Posterior vena cava (tissue), 2 donors: ENCODE results near the gene CBARP. TPM values are rescaled to one million over a fixed set of nuclear protein-coding genes. Genes with fewer than 3 reads are reported as not detected.

Experiments used
- DNase-seq: peaks from one replicate; pipeline ENCODE4 v3.0.0-alpha.2; 2020; ENCODE audit warnings: low spot score
- intact Hi-C, 2 donors: fragments of 100-400 bp; cut with DNase I; formaldehyde crosslinking; loops; one replicate each; pipeline versions ENCODE4 v1.14.1 to v1.14.2; 2022 to 2023
- long read RNA-seq, 2 donors: library from polyadenylated mRNA; unstranded; transcript quantifications; one replicate each; pipeline ENCODE4 v2.0.0, GENCODE V29; 2020 to 2021
- total RNA-seq, 2 donors: library from RNA; stranded (reverse); fragmentation: NEBNext Ultra II Directional; extraction: Animal tissue kit (Norgen Biotek cat#: 25700); gene quantifications; one replicate each; pipeline ENCODE4 v1.2.1, GENCODE V29; 2021
- donor health status: DM: yes; HTN: yes; CAD: no.
- donor health status: DM: yes; HTN: yes; CAD: no.

CBARP gene, protein sequence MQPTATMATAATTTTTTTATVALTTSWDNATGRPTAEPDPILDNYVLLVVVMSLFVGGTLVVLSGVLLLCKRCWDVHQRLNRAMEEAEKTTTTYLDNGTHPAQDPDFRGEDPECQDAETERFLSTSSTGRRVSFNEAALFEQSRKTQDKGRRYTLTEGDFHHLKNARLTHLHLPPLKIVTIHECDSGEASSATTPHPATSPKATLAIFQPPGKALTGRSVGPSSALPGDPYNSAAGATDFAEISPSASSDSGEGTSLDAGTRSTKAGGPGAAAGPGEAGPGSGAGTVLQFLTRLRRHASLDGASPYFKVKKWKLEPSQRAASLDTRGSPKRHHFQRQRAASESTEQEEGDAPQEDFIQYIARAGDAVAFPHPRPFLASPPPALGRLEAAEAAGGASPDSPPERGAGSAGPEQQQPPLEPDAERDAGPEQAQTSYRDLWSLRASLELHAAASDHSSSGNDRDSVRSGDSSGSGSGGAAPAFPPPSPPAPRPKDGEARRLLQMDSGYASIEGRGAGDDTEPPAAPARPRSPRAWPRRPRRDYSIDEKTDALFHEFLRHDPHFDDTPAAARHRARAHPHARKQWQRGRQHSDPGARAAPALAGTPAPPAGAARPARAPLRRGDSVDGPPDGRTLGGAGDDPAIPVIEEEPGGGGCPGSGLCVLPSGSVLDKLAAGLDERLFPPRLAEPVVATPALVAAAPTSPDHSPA
- 1 to 10 TPM; 1.5 to 2.7 TPM for total RNA-seq
- long read RNA-seq, donor 1, partial matches to known transcripts, result 0 of 1 reads
- long read RNA-seq, donor 1, other reads (novel, unspliced or antisense), result 1 of 1 reads
- long read RNA-seq, donor 2, result 0 reads

DNA sequence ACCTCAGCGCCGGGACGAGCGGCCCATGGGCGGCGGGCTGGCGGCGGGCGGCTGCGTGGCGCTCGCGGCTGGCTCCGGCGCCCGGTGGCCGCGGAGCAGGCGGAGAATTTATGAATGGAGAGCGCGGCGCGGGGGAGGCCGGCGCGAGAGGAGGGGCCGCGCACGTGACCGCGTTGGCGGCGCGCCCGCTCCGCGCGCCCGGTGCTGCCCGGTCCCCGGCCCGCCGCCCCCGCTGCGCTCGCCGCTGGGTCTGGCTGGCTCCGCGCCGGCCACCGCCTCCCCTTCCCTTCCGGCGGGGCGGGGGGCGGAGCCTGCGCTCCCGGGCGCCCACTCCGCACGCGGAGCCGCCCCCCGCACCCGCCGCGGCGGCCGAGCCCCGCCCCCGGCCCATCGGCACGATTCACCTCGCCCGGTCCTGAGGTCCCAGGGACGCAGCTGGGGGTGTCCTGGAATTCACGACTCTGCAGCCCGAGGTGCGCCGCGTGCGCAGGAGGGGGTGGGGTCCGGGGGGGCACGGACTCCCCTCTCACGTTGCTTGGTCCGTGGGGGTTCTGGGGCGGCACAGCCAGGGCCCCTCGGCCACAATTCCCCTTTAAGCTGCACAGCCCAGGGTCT, at the start of gene CBARP:
Gene CBARP, minus strand, starts transcription at position 252 of the 615 bp plus-strand sequence. CDS start 1,905 bp downstream, outside the sequence.
- intact Hi-C loops, result loop anchor here in 1 of 2 donors (2.0 kb wide), 1 partner anchor 17 kb away; no protein-coding TSS in a partner anchor
- no peak for DNase-seq

DNA sequence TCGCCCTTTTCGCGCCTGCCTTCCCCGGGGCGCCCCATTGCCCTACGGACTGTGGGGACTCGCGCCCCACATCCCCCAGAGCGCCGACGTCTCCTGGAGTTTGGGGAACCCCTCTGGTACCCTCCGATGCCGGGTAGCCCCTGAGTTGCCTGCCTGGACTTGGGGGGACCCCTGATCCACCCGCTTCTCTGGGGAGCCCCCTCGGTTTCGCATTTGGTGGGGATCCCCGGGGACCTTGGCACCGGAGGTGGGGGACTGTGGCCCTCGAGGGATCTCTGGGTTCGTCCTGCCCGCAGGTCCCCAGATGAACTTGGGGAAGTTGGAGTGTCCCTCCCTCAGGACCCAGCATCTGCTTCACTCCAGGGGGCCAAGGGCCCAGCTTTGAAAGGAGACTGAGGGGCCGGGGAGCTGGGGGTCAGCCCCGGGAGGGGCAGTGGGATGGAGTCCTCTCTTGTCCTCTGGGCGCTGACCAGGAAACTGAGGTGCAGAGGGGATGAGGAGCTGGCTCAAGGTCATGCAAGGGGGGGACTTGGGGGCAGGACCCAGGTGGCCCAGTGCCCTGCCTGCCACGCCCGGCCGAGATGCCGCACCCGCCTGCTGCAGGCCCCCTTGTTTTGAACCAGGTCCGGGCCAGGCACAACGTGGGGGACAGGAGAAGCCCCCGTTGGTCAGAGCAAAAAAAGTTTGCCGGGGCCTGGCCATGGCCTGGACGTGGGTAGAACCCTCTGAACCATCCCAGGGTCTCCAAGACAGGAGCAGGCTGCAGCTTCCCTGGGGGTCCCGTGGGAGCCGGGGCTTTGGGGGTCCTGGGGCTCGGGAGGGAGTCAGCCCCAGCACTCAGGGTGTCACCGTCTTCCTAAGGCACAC, 48.9 kb upstream of the CBARP start:
- DNase-seq, result no peak
- intact Hi-C loops, result loop anchor here (10.0 kb wide), 2 partner anchors 118 to 168 kb away; partner anchors contain the start of genes APC2 (in 1 of the 2), DAZAP1 (in 1 of the 2) and GAMT (in 1 of the 2)

DNA sequence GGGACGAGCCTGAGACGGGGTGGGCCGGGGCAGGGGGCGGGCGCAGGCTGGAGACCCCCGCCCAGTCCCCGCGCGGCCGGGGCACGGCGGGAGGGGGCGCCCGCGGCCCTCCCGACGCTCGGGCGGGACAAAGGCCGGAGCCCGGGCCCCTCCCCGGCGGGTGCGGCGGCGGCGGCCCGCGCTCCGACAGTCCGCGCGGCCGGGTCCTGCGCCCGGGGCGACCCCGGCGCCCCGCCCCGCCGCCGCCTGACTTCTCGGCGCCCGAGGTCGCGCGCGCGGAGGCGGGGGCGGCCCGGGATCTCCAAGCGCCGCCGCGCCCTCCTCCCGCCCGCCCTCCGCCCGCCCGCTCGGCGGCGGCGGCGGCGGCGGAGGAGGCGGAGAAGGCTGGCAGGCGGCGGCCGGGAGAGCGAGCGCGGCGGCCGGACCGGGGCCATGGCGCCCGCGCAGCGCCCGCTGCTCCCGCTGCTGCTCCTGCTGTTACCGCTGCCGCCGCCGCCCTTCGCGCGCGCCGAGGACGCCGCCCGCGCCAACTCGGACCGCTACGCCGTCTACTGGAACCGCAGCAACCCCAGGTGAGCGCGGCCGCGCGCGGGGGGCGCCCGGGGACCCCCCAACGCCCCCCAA, 48.0 kb upstream of the CBARP start, which contains the start of gene EFNA2:
Gene EFNA2, plus strand, starts transcription at position 137 of the 624 bp plus-strand sequence. Its CDS starts 296 bp downstream, at position 433.
- intact Hi-C loops, result loop anchor here (10.0 kb wide), 2 partner anchors 119 to 169 kb away; partner anchors contain the start of genes APC2 (in 1 of the 2), DAZAP1 (in 1 of the 2) and GAMT (in 1 of the 2)
- DNase-seq, result no peak

DNA sequence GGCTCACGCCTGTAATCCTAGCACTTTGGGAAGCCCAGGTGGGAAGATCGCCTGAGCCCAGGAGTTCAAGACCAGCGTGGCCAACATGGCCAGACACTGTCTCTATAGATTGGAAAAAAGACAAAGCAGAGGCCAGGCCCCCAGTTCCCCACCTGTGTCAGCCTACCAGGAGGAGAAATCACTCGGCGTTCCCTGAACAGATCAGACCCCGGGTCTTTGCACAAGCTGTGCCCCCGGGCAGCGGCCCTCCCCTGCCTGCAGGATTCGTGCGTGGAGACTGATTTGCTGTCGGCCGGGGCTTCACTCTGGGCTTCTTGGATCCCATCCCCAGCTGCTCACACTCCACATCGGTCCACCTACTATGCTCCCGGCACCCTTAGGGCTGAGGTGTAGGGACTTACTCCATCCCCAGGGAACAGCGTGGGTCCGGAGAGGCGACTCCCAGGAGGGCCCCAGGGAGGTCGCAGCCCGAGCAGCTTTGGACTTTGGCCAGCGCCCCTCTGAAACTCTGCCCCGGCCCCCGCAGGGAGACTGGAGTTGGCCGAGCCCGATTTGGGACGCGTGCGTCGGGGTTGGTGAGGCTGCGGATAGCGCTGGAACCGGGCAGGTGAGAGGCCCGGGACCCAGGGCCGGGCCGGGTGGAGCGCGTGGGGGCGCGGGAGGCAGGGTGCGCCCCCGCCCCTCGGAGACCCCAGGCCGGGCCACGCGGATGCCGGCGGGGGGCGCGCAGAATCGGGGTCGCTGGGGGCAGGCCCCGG, 47.4 kb upstream of the CBARP start:
- intact Hi-C loops, result loop anchor here (5.0 to 10.0 kb wide), 3 partner anchors 72 to 170 kb away; partner anchors contain the start of genes APC2 (in 1 of the 2), DAZAP1 (in 1 of the 2) and GAMT (in 1 of the 2)
- DNase-seq, result no peak

DNA sequence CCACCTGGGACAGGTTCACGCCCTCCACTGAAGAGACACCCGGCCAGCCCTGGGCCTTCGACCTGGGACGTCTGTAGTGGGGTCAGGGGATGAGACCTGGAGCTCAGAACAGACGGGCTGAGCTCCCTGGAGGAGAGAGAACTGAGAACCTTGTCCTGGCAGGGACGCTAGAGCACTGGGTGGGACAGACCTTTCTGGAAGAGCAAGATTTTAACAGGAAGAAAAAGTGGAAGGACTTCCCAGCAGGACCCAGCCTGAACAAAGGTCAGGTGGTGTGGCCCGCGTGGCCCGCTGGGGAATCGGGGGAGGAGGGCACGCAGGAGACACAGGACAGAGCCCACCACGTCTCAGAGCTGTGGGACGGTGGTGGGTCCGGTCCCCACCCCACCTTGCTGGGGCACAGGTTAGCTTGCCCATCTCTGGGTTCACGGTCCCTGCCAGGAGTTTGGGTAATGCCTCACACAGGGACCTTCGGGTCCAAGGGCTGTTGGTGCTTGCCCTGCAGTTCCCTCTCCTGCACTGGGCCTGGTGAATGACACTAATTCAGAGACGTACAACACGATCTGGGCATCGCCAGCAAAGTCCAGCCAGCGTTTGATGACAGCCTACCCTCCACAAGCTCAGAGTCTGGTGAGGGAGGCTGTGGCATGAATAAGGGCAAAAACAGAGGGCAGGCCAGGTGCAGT, 46.6 kb upstream of the CBARP start:
- DNase-seq, result no peak

DNA sequence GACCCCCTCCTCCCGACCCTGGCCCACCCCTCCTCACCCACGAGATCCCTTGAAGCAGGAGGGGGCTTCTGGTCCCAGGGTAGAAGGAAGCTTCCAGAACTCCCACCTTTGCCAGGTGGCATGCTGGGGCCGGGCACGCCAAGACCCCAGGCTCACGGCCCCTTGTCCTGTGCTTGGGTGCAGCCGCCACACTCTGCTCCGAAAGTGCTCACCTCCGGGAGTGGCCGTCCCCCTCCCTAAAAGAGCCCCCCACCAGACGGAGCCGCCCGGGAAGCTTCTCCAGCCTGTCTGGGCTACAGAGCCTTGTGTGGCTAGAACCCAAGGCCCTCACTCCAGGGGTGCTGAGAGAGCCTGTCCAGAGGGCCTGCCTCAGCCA, 46.1 kb upstream of the CBARP start:
- intact Hi-C loops, result loop anchor here (5.0 to 10.0 kb wide), 3 partner anchors 73 to 171 kb away; partner anchors contain the start of genes APC2 (in 1 of the 2), DAZAP1 (in 1 of the 2) and GAMT (in 1 of the 2)
- no peak for DNase-seq

More for the DNA sequence above, 46.6 kb upstream of the CBARP start:
- intact Hi-C loops, result loop anchor here (5.0 to 10.0 kb wide), 3 partner anchors 73 to 170 kb away; partner anchors contain the start of genes APC2 (in 1 of the 2), DAZAP1 (in 1 of the 2) and GAMT (in 1 of the 2)

DNA sequence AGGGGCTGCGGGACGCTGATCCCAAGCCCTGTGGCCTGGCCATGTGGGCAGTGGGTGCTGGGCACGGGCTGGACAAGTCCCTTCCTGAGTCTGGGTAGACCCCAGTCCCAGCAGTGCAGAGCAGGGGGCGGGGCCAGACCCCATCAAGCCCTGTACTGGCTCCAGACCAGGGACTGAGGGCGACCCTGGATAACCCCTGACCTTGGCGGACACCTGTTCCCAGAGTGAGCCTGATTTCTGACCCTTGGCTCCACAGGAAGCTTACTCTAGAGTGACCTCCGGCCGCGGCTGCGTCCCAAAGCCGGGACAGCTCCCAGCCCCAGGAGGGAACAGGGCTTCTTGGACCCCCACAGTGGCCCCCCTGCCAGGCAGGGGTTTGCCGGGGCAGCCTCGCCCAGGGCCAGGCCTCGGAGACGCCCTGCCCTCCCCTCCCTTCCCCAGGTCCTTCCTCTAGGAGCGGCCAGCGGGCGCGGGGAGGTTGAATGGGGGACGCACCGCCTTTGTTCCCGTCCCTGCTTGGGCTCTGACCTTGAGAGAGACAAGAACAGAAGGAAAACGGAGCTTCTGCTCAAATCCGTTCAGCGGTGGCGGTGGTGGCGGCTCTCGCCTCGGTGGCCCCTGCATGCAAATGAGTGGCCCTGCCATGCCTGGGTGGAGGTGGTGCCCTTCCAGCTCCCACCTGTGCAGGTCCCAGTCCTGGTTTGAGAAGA, 45.6 kb upstream of the CBARP start:
- intact Hi-C loops, result loop anchor here (5.0 to 10.0 kb wide), 3 partner anchors 74 to 171 kb away; partner anchors contain the start of genes APC2 (in 1 of the 2), DAZAP1 (in 1 of the 2) and GAMT (in 1 of the 2)

DNA sequence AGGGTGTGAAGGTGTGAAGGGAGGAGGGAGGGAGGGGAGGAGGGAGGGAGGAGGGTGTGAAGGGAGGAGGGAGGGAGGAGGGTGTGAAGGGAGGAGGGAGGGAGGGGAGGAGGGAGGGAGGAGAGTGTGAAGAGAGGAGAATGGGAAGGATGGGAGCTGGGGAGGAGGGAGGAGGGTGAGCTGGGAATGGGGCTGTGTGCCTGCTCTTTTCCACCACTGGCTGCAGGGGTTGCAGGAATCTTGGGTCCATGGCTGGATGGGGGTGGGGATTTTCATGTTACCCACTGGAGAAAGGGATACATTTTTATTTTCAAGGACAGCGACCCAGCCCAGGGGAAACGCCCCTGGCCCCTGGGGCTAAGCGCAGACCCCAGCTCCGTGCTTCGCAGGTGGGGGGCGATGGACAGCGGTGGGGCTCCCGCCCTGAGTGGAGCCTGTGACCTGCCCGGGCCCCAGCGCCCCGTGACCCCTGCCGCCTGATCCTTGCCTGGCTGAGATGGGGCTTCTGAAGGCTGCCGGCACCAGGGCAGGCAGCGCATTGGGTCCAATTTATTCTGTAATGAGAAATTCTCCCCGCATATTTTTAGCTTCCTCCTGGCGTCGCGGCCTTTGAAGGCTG, 44.9 kb upstream of the CBARP start:
- no peak for DNase-seq
- intact Hi-C loops, result loop anchor here (5.0 to 10.0 kb wide), 3 partner anchors 75 to 172 kb away; partner anchors contain the start of genes APC2 (in 1 of the 2), DAZAP1 (in 1 of the 2) and GAMT (in 1 of the 2)

More for the DNA sequence above, 45.6 kb upstream of the CBARP start:
- no peak for DNase-seq

DNA sequence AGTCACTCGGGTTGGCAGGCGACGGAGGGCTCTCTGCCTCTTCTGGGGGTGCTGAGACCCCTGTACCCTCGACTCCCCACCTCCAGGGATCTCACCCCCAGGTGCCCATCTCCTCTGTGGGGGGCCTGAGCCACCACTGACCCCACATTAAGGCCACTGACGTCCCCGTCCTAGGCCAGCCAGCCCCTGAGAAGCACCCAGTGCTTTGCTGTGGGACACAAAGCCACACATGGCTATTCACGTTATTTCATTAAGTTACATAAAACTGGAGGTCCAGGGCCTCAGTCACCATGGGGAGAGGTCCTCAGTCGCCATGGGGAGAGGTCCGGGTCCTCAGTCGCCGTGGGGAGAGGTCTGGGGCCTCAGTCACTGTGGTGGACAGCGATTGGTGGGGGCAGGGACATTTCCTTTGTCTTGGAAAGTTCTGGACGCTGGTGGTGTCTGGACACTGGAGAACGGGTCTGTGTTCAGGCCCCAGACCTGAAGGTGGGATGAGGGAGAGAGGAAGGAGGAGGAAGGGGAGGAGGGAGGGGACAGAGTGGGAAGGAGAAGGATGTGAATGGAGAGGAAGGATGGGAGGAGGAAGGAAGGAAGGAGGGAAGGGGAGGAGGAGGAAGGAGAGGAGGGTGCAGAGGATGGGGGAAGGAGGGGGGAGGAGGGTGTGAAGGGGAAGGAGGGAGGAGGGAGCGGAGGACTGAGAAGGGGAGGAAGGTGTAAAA, 43.9 kb upstream of the CBARP start:
- DNase-seq, result no peak
- intact Hi-C loops, result loop anchor here (5.0 to 10.0 kb wide), 3 partner anchors 76 to 173 kb away; partner anchors contain the start of genes APC2 (in 1 of the 2), DAZAP1 (in 1 of the 2) and GAMT (in 1 of the 2)

DNA sequence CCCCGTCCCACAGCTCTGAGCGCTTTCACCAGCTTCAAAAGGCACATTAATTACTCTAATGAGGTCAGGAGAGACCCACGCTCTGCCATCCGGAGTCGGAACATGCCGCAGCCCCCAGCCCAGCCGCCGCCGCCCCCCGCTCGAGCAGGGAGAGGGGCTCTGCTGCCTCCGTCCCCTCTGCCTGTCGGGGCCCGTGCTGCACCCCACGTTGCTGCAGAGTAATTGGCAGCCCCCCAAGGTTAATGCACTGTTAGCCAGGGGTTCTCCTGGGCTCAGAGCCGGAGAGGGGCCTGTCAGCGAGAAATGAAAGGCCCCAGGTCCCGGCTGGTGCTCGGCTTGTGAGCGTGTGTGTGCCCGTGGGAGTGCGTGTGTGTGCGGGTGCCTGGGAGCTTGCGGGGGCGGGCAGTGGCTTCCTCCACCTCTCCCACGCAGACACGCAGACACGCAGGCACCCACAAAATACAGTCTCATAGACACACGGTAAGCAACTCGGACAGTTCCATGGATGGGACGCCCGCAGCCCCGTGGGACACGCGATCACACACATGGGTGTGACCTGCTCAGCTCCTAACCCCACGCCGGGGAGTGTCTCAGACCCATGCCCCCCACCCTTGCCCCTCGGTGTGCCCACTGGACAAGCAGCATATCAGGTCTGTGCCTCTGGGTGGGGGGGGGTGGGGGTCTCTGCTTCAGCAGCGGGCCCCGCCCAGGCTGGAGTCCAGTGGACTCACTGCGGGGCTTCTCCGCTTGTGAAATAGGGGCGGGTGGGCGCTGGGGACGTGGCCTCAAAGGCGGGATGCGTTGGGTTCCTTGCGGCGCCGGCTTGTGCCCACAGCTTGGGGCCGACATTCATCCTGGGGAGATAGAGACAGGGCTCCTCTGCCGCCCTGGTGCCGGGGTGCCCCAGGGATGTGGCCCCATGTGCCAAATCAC, 43.1 kb upstream of the CBARP start:
- intact Hi-C loops, result loop anchor here (5.0 to 10.0 kb wide), 3 partner anchors 76 to 174 kb away; partner anchors contain the start of genes APC2 (in 1 of the 2), DAZAP1 (in 1 of the 2) and GAMT (in 1 of the 2)
- no peak for DNase-seq

DNA sequence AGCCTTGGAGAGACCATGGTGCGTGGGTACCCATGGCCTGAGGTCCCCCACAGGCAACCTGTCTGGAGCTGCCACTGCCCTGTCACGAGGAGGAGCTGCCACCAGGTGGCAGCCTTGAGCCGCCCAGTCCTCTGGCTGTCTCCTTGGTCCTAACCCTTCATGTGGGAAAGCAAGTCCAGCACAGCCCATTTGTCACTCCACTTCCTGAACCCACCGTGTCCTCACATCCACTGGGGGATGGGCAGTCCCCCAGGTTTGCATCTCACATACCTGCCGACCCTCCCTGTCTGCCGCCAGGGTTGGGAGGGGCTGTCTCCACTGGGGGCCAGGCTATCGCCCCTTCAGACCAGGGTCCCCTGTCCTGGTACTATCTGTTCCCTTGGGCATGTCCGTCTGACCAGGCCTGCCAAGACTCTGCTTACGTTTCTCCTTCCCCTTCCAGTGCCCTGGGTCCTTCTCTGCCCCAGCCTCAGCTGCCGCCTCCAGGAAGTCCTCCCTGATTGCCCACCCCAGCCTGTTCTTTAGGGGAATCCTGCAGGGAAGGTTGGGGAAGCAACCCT, 42.1 kb upstream of the CBARP start:
- peak; percentile 94 for DNase-seq
- intact Hi-C loops, result loop anchor here (5.0 to 10.0 kb wide), 4 partner anchors 77 to 175 kb away; partner anchors contain the start of genes APC2 (in 1 of the 2), DAZAP1 (in 1 of the 2), GAMT (in 1 of the 2) and NDUFS7 (in 1 of the 2)
